ENCODE measurements around the gene PPFIA2. TPM values are rescaled to one million over a fixed set of nuclear protein-coding genes. Genes with fewer than 3 reads are reported as not detected.

PPFIA2 gene
- total RNA-seq, 1 donor from 2014 or later: 1.1 TPM

DNA sequence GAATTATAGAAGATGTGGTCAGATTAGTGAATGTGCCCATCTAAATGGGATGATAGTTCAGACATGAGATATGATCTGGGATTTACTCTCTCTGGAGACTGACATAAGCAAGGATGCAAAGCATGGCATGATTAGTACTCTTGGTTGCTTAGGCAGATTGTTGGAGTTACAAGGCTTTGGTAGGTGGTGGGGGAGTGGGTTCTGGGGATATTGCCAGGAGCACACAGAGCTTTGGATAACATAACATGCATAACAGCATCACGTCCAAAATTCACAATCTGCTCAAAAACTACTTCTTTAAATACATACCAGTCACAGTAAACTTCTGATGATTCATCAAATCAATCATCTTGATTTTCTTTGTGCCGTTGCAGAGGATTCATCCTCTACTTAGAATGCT lies 393.9 kb downstream of the PPFIA2 start:
- no peak for DNase-seq (ENCODE audit: low spot score in 2 of 2, unreplicated experiment in 2 of 2)
- H3K36me3 Mint-ChIP-seq: no peaks in the 10 kb centered on the region
- H3K27me3 Mint-ChIP-seq (ENCODE audit: low read depth): peaks cover 18% of the 10 kb centered on the region
- no peaks in the 10 kb centered on the region for H3K9me3 Mint-ChIP-seq
- no peak overlapping the region for H3K27ac Mint-ChIP-seq
- H3K4me3 Mint-ChIP-seq: no peak overlapping the region
- no peaks in the 10 kb centered on the region for H3K4me1 Mint-ChIP-seq
- TF ChIP-seq, protein P1, sequence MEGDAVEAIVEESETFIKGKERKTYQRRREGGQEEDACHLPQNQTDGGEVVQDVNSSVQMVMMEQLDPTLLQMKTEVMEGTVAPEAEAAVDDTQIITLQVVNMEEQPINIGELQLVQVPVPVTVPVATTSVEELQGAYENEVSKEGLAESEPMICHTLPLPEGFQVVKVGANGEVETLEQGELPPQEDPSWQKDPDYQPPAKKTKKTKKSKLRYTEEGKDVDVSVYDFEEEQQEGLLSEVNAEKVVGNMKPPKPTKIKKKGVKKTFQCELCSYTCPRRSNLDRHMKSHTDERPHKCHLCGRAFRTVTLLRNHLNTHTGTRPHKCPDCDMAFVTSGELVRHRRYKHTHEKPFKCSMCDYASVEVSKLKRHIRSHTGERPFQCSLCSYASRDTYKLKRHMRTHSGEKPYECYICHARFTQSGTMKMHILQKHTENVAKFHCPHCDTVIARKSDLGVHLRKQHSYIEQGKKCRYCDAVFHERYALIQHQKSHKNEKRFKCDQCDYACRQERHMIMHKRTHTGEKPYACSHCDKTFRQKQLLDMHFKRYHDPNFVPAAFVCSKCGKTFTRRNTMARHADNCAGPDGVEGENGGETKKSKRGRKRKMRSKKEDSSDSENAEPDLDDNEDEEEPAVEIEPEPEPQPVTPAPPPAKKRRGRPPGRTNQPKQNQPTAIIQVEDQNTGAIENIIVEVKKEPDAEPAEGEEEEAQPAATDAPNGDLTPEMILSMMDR (IDR thresholded peaks at IDR 0.05; ENCODE audit: unreplicated experiment): no peak

DNA sequence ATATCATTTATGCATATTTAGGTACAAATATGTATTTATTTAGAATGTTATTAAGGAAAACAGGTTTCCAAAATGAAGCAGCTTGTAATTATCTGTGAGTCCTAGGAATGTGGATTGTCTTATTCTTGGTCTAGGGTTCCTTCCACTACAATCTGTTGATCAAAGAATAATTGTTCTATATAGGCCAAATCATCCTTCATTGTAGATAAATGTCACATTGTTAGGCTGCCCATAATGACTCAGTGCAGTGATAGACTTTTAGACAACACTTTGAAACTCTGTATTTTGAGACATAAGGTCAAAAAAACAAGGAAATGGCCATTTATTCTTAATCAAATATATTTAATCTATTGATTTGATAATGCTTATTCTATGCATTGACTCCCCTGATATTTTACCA lies 398.2 kb downstream of the PPFIA2 start:
- peaks cover 12% of the 10 kb centered on the region for H3K27me3 Mint-ChIP-seq (ENCODE audit: low read depth)
- DNase-seq (ENCODE audit: low spot score in 2 of 2, unreplicated experiment in 2 of 2): no peak

DNA sequence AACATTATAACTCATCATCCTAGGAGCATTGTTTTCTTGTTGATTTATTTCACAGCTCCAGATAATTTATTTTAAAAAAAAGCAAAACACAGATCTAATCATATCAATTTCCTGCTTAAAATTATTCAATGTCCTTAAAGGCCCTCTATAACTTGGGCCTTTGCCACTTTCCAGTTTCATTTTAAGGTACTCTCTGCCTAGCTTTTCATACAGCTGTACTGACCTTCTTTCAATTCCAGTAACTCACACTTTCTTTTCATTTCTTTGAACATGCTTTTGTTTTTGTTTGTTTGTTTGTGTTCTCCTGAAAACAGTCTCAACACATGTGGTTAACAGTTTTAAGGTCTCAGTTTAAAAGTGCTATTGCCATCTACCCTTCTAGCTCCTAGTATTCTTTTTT lies 399.4 kb downstream of the PPFIA2 start:
- no peaks in the 10 kb centered on the region for H3K36me3 Mint-ChIP-seq
- TF ChIP-seq, protein P1 (IDR thresholded peaks at IDR 0.05; ENCODE audit: unreplicated experiment): no peak
- peaks cover 15% of the 10 kb centered on the region for H3K27me3 Mint-ChIP-seq (ENCODE audit: low read depth)
- no peak for DNase-seq (ENCODE audit: low spot score in 2 of 2, unreplicated experiment in 2 of 2)
- H3K4me3 Mint-ChIP-seq: no peak overlapping the region
- H3K4me1 Mint-ChIP-seq: no peaks in the 10 kb centered on the region
- no peak overlapping the region for H3K27ac Mint-ChIP-seq
- H3K9me3 Mint-ChIP-seq: no peaks in the 10 kb centered on the region

More for the DNA sequence above, 398.2 kb downstream of the PPFIA2 start:
- Mint-ChIP-seq H3K4me3 (no peak overlapping the region), H3K36me3 (no peaks in the 10 kb centered on the region), H3K4me1 (no peaks in the 10 kb centered on the region), H3K27ac (no peak overlapping the region), H3K9me3 (no peaks in the 10 kb centered on the region)
- TF ChIP-seq, protein P1 (IDR thresholded peaks at IDR 0.05; ENCODE audit: unreplicated experiment): no peak

- no peaks in the 10 kb centered on the region for H3K4me1 Mint-ChIP-seq
- no peak for DNase-seq (ENCODE audit: low spot score in 2 of 2, unreplicated experiment in 2 of 2)
- no peak overlapping the region for H3K27ac Mint-ChIP-seq
- no peaks in the 10 kb centered on the region for H3K9me3 Mint-ChIP-seq
- H3K4me3 Mint-ChIP-seq: no peak overlapping the region
- peaks cover 20% of the 10 kb centered on the region for H3K27me3 Mint-ChIP-seq (ENCODE audit: low read depth)
- TF ChIP-seq, protein P1 (IDR thresholded peaks at IDR 0.05; ENCODE audit: unreplicated experiment): no peak
- no peaks in the 10 kb centered on the region for H3K36me3 Mint-ChIP-seq
These were observed 404.7 kb downstream of the PPFIA2 start for GRCh38 chr12:81354327-81354932.

- H3K36me3 Mint-ChIP-seq: no peaks in the 10 kb centered on the region
- H3K27ac Mint-ChIP-seq: no peak overlapping the region
- H3K4me3 Mint-ChIP-seq: no peak overlapping the region
- DNase-seq (ENCODE audit: low spot score in 2 of 2, unreplicated experiment in 2 of 2): no peak
- TF ChIP-seq, protein P1 (IDR thresholded peaks at IDR 0.05; ENCODE audit: unreplicated experiment): no peak
- no peaks in the 10 kb centered on the region for H3K9me3 Mint-ChIP-seq
- H3K4me1 Mint-ChIP-seq: no peaks in the 10 kb centered on the region
- peaks cover 34% of the 10 kb centered on the region for H3K27me3 Mint-ChIP-seq (ENCODE audit: low read depth)
These were observed 408.8 kb downstream of the PPFIA2 start for GRCh38 chr12:81350309-81350708.

DNA sequence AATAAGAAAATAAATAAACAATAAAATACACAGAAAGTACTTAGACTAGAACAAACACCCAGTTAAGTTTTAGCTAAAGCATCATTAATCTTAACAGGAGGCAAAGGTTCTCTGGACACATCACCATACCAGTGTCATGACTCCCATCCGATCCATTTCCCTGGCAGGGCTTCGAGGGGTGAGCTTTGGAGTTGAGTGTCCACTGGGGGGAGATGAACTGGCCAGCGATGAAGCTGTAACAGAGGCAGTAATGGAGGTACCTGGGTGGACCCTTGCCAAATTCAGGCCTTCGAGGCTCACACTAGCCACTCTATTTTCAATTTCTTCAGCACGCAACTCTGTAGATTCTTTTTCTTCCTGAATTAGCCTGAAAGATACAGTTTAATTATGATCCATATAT lies 411.7 kb downstream of the PPFIA2 start:
- H3K27ac Mint-ChIP-seq: no peak overlapping the region
- DNase-seq (ENCODE audit: low spot score in 2 of 2, unreplicated experiment in 2 of 2): no peak
- no peaks in the 10 kb centered on the region for H3K4me1 Mint-ChIP-seq
- peaks cover 33% of the 10 kb centered on the region for H3K27me3 Mint-ChIP-seq (ENCODE audit: low read depth)
- TF ChIP-seq, protein P1 (IDR thresholded peaks at IDR 0.05; ENCODE audit: unreplicated experiment): no peak
- H3K9me3 Mint-ChIP-seq: no peaks in the 10 kb centered on the region
- H3K4me3 Mint-ChIP-seq: no peak overlapping the region
- H3K36me3 Mint-ChIP-seq: no peaks in the 10 kb centered on the region

Measured in mesothelial cell of epicardium (in vitro differentiated cells).